Prostate gland (tissue), 2 donors: ENCODE measurements around the gene AUTS2.

ENCODE experiments used
- CTCF ChIP-seq, 4 experiments: fragments of 200-600 bp in 2 of 4; fragments of 450-650 bp in 2 of 4; sonication (generic) in 2 of 4; IDR thresholded peaks; 1 replicate in 3 of 4; 2 replicates in 1 of 4; pipeline ENCODE4 v1.5.1; 2016 to 2019; ENCODE audit warnings: antibody characterized with exemption in 4 of 4, mild to moderate bottlenecking in 2 of 4, moderate library complexity in 2 of 4
- POLR2A ChIP-seq: fragments of 450-650 bp; IDR thresholded peaks from one replicate; pipeline ENCODE4 v1.6.1; 2016; ENCODE audit warnings: antibody characterized with exemption, mild to moderate bottlenecking
- POLR2AphosphoS5 ChIP-seq: sonication (generic); formaldehyde crosslinking; IDR thresholded peaks from one replicate; pipeline ENCODE4 v1.6.1; 2017; ENCODE audit warnings: antibody characterized with exemption

GRCh38 chr7:69868921-69869320, 270.6 kb downstream of the AUTS2 start:
- TF ChIP-seq CTCF (IDR thresholded peaks at IDR 0.05): no peak
- no peak for TF ChIP-seq POLR2A
- no peak for TF ChIP-seq POLR2AphosphoS5
